GM19467 (cell line): ENCODE measurements around the gene SLC27A1.
"Not testable (repeated sequence)": the region's sequence is repeated elsewhere in the genome, so short reads cannot be mapped to it uniquely, and the experiment has no call there.

Experiments used
- ATAC-seq: cut with Tn5 transposase; IDR thresholded peaks from one replicate; pipeline ENCODE4 v1.9.1; 2021; ENCODE audit warnings: mild to moderate bottlenecking, moderate library complexity; ENCODE audit not compliant: unreplicated experiment

The SLC27A1 gene

GRCh38 chr19:17455308-17456123, 14.8 kb upstream of the SLC27A1 start:
- no peak for ATAC-seq

- ATAC-seq = no peak
Observed at GRCh38 chr19:17456127-17456526, 14.2 kb upstream of the SLC27A1 start.

- no peak for ATAC-seq
Observed at GRCh38 chr19:17457616-17458015, 12.7 kb upstream of the SLC27A1 start.

GRCh38 chr19:17458970-17459369, 11.4 kb upstream of the SLC27A1 start:
- ATAC-seq = no peak

GRCh38 chr19:17460372-17461230, 9.7 kb upstream of the SLC27A1 start, which contains the start of gene NXNL1:
NXNL1 (minus strand) TSS chr19:17460926; CDS start chr19:17460869, 57 bp downstream.
- no peak for ATAC-seq

- ATAC-seq = no peak
Observed at GRCh38 chr19:17466487-17466850, 3.9 kb upstream of the SLC27A1 start.

- ATAC-seq = no peak
Observed at GRCh38 chr19:17467471-17468301, 2.6 kb upstream of the SLC27A1 start.

GRCh38 chr19:17468302-17469091, 1.8 kb upstream of the SLC27A1 start:
- ATAC-seq = no peak

- ATAC-seq = no peak
Observed at GRCh38 chr19:17469092-17469480, 1.2 kb upstream of the SLC27A1 start.

- peak; percentile 41 for ATAC-seq
Observed at GRCh38 chr19:17469481-17470067, 750 bp upstream of the SLC27A1 start.

- ATAC-seq = no peak
Observed at GRCh38 chr19:17471410-17472125, 1.2 kb downstream of the SLC27A1 start.

- ATAC-seq = no peak
Observed at GRCh38 chr19:17473041-17473440, 2.7 kb downstream of the SLC27A1 start.

GRCh38 chr19:17475011-17475540, 4.8 kb downstream of the SLC27A1 start:
- ATAC-seq = not testable (repeated sequence)

GRCh38 chr19:17475541-17476115, 5.3 kb downstream of the SLC27A1 start:
- no peak for ATAC-seq

GRCh38 chr19:17479325-17479791, 9.0 kb downstream of the SLC27A1 start:
- no peak for ATAC-seq

- ATAC-seq = no peak
Observed at GRCh38 chr19:17481986-17482385, 11.7 kb downstream of the SLC27A1 start.

- no peak for ATAC-seq
Observed at GRCh38 chr19:17482877-17483604, 12.7 kb downstream of the SLC27A1 start.

GRCh38 chr19:17483605-17484002, 13.3 kb downstream of the SLC27A1 start:
- ATAC-seq = no peak
